ENCODE results near the gene LRTM2.

Gene LRTM2

DNA sequence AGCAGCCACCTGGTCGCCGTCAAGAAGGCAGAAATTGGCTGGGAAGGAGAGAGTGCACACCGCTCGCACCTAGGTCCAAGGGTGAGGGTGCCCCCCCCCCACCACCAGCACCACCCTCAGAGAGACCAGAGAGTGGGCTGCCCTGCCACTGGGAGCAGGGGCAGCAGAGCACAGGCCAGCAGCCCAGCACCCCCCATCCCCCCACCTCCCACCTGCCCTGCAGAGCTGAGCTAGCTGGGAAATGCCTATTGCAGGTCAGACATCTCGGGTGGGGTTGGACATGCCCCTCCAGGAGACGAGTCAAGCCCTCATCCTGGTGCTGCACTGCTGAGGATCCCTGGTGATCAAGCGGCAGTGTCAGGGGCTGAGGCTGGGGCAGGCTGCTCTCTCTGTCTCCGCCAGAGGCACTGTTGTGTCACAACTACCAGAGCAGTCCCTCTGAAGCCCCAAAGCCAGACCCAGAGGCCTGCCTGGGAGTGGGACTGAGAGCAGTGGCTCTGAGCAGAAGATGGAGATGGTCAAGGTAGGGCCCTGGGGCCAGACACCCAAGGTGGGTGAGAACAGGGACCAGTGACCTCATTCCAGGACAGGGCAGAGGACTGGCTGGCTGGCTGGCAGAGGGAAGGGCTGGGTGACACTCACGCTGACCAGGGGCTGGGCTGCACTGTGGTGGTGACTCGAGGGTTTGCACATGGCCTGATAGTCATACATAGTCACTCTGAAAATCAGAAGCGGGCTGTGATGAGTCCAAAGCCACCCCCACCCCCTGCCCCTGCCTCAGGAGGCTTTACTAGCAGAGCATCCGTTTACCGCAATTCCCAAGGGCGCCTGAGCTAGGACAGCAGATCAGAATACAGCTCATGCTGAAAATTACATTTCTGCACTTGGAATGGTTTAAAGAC lies 19.7 kb upstream of the LRTM2 start (continued):
- TF ChIP-seq, protein P1, sequence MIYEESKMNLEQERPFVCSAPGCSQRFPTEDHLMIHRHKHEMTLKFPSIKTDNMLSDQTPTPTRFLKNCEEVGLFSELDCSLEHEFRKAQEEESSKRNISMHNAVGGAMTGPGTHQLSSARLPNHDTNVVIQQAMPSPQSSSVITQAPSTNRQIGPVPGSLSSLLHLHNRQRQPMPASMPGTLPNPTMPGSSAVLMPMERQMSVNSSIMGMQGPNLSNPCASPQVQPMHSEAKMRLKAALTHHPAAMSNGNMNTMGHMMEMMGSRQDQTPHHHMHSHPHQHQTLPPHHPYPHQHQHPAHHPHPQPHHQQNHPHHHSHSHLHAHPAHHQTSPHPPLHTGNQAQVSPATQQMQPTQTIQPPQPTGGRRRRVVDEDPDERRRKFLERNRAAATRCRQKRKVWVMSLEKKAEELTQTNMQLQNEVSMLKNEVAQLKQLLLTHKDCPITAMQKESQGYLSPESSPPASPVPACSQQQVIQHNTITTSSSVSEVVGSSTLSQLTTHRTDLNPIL (CRISPR knock-in tag; IDR thresholded peaks at IDR 0.05; ENCODE audit: low read depth), result no peak
- TF ChIP-seq, protein P2, sequence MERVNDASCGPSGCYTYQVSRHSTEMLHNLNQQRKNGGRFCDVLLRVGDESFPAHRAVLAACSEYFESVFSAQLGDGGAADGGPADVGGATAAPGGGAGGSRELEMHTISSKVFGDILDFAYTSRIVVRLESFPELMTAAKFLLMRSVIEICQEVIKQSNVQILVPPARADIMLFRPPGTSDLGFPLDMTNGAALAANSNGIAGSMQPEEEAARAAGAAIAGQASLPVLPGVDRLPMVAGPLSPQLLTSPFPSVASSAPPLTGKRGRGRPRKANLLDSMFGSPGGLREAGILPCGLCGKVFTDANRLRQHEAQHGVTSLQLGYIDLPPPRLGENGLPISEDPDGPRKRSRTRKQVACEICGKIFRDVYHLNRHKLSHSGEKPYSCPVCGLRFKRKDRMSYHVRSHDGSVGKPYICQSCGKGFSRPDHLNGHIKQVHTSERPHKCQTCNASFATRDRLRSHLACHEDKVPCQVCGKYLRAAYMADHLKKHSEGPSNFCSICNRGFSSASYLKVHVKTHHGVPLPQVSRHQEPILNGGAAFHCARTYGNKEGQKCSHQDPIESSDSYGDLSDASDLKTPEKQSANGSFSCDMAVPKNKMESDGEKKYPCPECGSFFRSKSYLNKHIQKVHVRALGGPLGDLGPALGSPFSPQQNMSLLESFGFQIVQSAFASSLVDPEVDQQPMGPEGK (CRISPR knock-in tag; IDR thresholded peaks at IDR 0.05; ENCODE audit: borderline replicate concordance), result no peak
- TF ChIP-seq ARNTL (CRISPR knock-in tag; IDR thresholded peaks at IDR 0.05; ENCODE audit: borderline replicate concordance, low read depth), result no peak
- TF ChIP-seq ISL1 (CRISPR knock-in tag; IDR thresholded peaks at IDR 0.05), result no peak

DNA sequence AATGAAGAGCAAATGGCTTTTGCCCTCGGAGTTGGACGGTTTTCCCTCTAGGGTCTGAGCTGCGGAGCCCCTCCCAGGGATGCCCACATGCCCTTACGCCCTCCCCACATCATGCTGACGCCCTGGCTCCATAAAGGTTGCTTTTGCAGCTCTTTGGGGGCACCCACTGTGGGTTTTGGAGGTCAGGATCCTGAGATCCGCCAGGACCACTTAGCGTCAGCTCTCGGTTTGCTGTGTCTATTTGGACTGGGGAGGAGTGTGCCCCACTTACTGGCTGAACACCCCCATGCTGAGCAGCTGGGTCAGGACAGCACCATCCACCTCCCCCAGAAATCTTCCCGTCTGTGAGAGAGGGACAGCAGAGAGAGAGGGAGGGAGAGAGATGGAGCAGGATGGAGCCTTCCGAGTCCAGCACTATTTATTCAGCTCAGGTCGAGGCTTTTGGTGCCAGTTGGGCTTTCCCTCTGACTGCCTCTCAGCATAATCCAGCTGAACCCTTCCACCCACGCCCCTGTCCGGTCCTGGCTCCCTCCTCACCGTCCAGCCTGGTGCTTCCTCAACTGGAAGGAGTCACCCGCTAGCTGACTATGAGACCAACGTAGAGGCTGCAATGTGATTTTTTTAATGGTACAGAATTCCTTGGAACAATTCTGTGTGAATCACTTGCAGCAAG lies 18.9 kb upstream of the LRTM2 start:
- TF ChIP-seq TOX (CRISPR knock-in tag; IDR thresholded peaks at IDR 0.05; ENCODE audit: borderline replicate concordance), result no peak
- TF ChIP-seq CSDC2 (CRISPR knock-in tag; IDR thresholded peaks at IDR 0.05), result no peak
- TF ChIP-seq, protein P3, sequence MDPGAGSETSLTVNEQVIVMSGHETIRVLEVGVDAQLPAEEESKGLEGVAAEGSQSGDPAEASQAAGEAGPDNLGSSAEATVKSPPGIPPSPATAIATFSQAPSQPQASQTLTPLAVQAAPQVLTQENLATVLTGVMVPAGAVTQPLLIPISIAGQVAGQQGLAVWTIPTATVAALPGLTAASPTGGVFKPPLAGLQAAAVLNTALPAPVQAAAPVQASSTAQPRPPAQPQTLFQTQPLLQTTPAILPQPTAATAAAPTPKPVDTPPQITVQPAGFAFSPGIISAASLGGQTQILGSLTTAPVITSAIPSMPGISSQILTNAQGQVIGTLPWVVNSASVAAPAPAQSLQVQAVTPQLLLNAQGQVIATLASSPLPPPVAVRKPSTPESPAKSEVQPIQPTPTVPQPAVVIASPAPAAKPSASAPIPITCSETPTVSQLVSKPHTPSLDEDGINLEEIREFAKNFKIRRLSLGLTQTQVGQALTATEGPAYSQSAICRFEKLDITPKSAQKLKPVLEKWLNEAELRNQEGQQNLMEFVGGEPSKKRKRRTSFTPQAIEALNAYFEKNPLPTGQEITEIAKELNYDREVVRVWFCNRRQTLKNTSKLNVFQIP (CRISPR knock-in tag; IDR thresholded peaks at IDR 0.05; ENCODE audit: borderline replicate concordance, low read depth), result no peak
- TF ChIP-seq OSR1 (CRISPR knock-in tag; IDR thresholded peaks at IDR 0.05), result no peak
- TF ChIP-seq, protein P1 (CRISPR knock-in tag; IDR thresholded peaks at IDR 0.05; ENCODE audit: low read depth), result no peak
- no peak for TF ChIP-seq ZNF70 (CRISPR knock-in tag; IDR thresholded peaks at IDR 0.05)
- TF ChIP-seq ISL1 (CRISPR knock-in tag; IDR thresholded peaks at IDR 0.05), result no peak
- TF ChIP-seq, protein P4, sequence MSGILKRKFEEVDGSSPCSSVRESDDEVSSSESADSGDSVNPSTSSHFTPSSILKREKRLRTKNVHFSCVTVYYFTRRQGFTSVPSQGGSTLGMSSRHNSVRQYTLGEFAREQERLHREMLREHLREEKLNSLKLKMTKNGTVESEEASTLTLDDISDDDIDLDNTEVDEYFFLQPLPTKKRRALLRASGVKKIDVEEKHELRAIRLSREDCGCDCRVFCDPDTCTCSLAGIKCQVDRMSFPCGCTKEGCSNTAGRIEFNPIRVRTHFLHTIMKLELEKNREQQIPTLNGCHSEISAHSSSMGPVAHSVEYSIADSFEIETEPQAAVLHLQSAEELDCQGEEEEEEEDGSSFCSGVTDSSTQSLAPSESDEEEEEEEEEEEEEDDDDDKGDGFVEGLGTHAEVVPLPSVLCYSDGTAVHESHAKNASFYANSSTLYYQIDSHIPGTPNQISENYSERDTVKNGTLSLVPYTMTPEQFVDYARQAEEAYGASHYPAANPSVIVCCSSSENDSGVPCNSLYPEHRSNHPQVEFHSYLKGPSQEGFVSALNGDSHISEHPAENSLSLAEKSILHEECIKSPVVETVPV (CRISPR knock-in tag; IDR thresholded peaks at IDR 0.05), result no peak
- no peak for TF ChIP-seq ZNF8 (CRISPR knock-in tag; IDR thresholded peaks at IDR 0.05)
- TF ChIP-seq ZFP3 (CRISPR knock-in tag; IDR thresholded peaks at IDR 0.05), result no peak
- TF ChIP-seq ZNF565 (CRISPR knock-in tag; conservative IDR thresholded peaks at IDR 0.05; ENCODE audit: low read depth), result no peak
- no peak for TF ChIP-seq ARNTL (CRISPR knock-in tag; IDR thresholded peaks at IDR 0.05; ENCODE audit: borderline replicate concordance, low read depth)
- TF ChIP-seq GLIS3 (CRISPR knock-in tag; IDR thresholded peaks at IDR 0.05), result no peak
- TF ChIP-seq ZC3H10 (CRISPR knock-in tag; IDR thresholded peaks at IDR 0.05), result no peak
- TF ChIP-seq SNAI2 (CRISPR knock-in tag; IDR thresholded peaks at IDR 0.05), result no peak
- no peak for ATAC-seq

DNA sequence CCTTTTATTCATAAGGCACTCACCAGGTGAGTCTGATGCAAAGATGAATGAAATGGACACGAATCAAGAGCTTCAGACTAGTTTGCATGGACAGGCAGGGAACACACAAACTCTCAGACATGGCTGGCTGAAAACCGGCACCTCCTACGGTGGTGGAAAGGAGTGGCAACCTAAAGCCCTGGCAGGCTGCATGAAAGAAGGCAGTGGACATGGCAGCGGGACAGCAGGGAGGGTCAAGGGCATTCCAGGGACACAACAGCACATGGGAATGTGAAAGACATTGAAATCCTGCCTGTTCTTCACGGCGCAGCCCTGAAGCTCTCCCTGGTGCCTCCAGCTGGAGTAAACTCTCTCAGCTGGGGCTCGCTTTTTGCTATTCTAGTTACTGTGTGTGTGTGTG lies 16.6 kb upstream of the LRTM2 start:
- ATAC-seq, result no peak
- TF ChIP-seq, protein P3 (CRISPR knock-in tag; IDR thresholded peaks at IDR 0.05; ENCODE audit: borderline replicate concordance, low read depth), result no peak
- TF ChIP-seq CSDC2 (CRISPR knock-in tag; IDR thresholded peaks at IDR 0.05), result no peak
- TF ChIP-seq, protein P4 (CRISPR knock-in tag; IDR thresholded peaks at IDR 0.05), result no peak
- no peak for TF ChIP-seq ZNF70 (CRISPR knock-in tag; IDR thresholded peaks at IDR 0.05)

Data from SK-N-SH treated with all-trans-retinoic acid at 6 μM for 48 hours (cell line).